ENCODE measurements around the gene MARCHF2. TPM values are rescaled to one million over a fixed set of nuclear protein-coding genes. Genes with fewer than 3 reads are reported as not detected.

MARCHF2 gene
- total and polyA plus RNA-seq, 9 of the 15 experiments (the other 6 are each of a cell fraction or from before 2014, with no cell fraction given) = 0.39 to 6.4 (median 2.2) TPM

DNA sequence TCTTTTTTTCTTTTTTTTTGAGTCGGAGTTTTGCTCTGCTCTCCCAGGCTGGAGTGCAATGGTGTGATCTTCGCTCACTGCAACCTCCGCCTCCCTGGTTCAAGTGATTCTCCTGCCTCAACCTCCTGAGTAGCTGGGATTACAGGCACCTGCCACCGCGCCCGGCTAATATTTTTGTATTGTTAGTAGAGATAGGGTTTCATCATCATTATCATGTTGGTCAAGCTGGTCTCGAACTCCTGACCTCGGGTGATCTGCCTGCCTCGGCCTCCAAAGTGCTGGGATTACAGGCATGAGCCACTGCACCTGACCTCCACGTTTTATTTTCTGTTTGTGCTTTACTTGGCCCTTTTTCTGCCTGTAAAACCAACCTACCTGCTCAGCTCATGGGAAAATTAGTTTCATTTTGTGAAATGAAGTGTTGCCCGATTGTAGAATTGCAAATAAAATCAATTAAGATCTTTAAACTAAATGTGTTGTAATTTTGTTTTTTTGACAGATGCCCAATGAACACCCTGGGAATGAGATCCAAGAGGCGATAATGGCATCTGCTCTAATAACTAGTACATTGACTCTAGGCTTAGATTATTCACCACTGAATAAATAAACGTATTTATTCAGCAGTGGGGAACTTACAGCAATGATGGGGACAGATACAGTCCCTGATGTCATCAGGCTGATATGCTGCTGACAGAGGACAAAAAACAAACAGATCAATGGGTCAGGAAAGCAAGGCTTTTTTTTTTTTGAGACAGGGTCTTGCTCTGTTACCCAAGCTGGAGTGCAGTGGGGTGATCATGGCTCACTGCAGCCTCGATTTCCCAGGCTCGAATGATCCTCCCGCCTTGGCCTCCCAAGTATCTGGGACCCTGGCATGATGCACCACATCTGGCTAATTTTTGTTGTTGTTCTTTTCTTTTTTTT is 25.2 kb upstream of the MARCHF2 start (continued):
- TF ChIP-seq, protein P1, sequence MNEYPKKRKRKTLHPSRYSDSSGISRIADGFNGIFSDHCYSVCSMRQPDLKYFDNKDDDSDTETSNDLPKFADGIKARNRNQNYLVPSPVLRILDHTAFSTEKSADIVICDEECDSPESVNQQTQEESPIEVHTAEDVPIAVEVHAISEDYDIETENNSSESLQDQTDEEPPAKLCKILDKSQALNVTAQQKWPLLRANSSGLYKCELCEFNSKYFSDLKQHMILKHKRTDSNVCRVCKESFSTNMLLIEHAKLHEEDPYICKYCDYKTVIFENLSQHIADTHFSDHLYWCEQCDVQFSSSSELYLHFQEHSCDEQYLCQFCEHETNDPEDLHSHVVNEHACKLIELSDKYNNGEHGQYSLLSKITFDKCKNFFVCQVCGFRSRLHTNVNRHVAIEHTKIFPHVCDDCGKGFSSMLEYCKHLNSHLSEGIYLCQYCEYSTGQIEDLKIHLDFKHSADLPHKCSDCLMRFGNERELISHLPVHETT (CRISPR knock-in tag; conservative IDR thresholded peaks at IDR 0.05 in 1 of 2, IDR thresholded peaks at IDR 0.05 in 1 of 2) = no peak
- TF ChIP-seq ZBTB1 (CRISPR knock-in tag; IDR thresholded peaks at IDR 0.05; ENCODE audit: borderline replicate concordance, low read depth) (no peak), CBFB (CRISPR knock-in tag; IDR thresholded peaks at IDR 0.05) (no peak), ZNF197 (CRISPR knock-in tag; IDR thresholded peaks at IDR 0.05; ENCODE audit: low read depth) (no peak), GABPB1 (CRISPR knock-in tag; IDR thresholded peaks at IDR 0.05) (peak; percentile 22; the same call in 1 of the 2 replicates), FOXK2 (conservative IDR thresholded peaks at IDR 0.05 in 1 of 2, IDR thresholded peaks at IDR 0.05 in 1 of 2; ENCODE audit: low read depth in 2 of 2) (no peak), SOX6 (IDR thresholded peaks at IDR 0.05) (0 out of 2 replicates have a peak, but pooled peaks have one; percentile 23), ZNF274 (IDR thresholded peaks at IDR 0.05; ENCODE audit: borderline replicate concordance, low read depth, low read length) (no peak), CBFA2T2 (conservative IDR thresholded peaks at IDR 0.05) (peak; percentile 89), OTX1 (CRISPR knock-in tag; IDR thresholded peaks at IDR 0.05) (no peak), ZFP1 (CRISPR knock-in tag; IDR thresholded peaks at IDR 0.05) (no peak), GABPB2 (CRISPR knock-in tag; conservative IDR thresholded peaks at IDR 0.05) (no peak), NR2F6 (CRISPR knock-in tag; IDR thresholded peaks at IDR 0.05) (no peak), ZNF3 (CRISPR knock-in tag; IDR thresholded peaks at IDR 0.05) (no peak), DMBX1 (CRISPR knock-in tag; IDR thresholded peaks at IDR 0.05; ENCODE audit: borderline replicate concordance) (no peak), POLR2AphosphoS2 (IDR thresholded peaks at IDR 0.05; ENCODE audit: low read length) (no peak), ZSCAN29 (IDR thresholded peaks at IDR 0.05) (no peak), POLR2AphosphoS5 (IDR thresholded peaks at IDR 0.05; ENCODE audit: control insufficient read depth, insufficient read depth, low read depth, low read length) (no peak; the same call in 1 of the 2 replicates)
- TF ChIP-seq, protein P2, sequence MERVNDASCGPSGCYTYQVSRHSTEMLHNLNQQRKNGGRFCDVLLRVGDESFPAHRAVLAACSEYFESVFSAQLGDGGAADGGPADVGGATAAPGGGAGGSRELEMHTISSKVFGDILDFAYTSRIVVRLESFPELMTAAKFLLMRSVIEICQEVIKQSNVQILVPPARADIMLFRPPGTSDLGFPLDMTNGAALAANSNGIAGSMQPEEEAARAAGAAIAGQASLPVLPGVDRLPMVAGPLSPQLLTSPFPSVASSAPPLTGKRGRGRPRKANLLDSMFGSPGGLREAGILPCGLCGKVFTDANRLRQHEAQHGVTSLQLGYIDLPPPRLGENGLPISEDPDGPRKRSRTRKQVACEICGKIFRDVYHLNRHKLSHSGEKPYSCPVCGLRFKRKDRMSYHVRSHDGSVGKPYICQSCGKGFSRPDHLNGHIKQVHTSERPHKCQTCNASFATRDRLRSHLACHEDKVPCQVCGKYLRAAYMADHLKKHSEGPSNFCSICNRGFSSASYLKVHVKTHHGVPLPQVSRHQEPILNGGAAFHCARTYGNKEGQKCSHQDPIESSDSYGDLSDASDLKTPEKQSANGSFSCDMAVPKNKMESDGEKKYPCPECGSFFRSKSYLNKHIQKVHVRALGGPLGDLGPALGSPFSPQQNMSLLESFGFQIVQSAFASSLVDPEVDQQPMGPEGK (CRISPR knock-in tag; IDR thresholded peaks at IDR 0.05; ENCODE audit: borderline replicate concordance) = no peak
- TF ChIP-seq, protein P3, sequence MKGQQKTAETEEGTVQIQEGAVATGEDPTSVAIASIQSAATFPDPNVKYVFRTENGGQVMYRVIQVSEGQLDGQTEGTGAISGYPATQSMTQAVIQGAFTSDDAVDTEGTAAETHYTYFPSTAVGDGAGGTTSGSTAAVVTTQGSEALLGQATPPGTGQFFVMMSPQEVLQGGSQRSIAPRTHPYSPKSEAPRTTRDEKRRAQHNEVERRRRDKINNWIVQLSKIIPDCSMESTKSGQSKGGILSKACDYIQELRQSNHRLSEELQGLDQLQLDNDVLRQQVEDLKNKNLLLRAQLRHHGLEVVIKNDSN (CRISPR knock-in tag; IDR thresholded peaks at IDR 0.05) = no peak
- TF ChIP-seq, protein P4, sequence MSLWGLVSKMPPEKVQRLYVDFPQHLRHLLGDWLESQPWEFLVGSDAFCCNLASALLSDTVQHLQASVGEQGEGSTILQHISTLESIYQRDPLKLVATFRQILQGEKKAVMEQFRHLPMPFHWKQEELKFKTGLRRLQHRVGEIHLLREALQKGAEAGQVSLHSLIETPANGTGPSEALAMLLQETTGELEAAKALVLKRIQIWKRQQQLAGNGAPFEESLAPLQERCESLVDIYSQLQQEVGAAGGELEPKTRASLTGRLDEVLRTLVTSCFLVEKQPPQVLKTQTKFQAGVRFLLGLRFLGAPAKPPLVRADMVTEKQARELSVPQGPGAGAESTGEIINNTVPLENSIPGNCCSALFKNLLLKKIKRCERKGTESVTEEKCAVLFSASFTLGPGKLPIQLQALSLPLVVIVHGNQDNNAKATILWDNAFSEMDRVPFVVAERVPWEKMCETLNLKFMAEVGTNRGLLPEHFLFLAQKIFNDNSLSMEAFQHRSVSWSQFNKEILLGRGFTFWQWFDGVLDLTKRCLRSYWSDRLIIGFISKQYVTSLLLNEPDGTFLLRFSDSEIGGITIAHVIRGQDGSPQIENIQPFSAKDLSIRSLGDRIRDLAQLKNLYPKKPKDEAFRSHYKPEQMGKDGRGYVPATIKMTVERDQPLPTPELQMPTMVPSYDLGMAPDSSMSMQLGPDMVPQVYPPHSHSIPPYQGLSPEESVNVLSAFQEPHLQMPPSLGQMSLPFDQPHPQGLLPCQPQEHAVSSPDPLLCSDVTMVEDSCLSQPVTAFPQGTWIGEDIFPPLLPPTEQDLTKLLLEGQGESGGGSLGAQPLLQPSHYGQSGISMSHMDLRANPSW (CRISPR knock-in tag; IDR thresholded peaks at IDR 0.05) = no peak
